GM21619 (cell line): ENCODE measurements around the gene SLC17A4.
"Not testable (repeated sequence)": the region's sequence is repeated elsewhere in the genome, so short reads cannot be mapped to it uniquely, and the experiment has no call there.

Source experiments
- ATAC-seq: cut with Tn5 transposase; IDR thresholded peaks from one replicate; pipeline ENCODE4 v1.9.1; 2021; ENCODE audit not compliant: unreplicated experiment

The SLC17A4 gene

GRCh38 chr6:25754535-25754934 is at the start of gene SLC17A4:
TSS of gene SLC17A4 (plus strand) at chr6:25754742. CDS start at chr6:25761963, 7,221 bp downstream.
- no peak for ATAC-seq

- no peak for ATAC-seq
These were observed 48.1 kb upstream of the SLC17A4 start for GRCh38 chr6:25706314-25707014.

- ATAC-seq: no peak
These were observed 44.8 kb upstream of the SLC17A4 start for GRCh38 chr6:25709761-25710160.

- ATAC-seq: no peak
These were observed 44.3 kb upstream of the SLC17A4 start for GRCh38 chr6:25710287-25710686.

GRCh38 chr6:25713824-25714223 is 40.7 kb upstream of the SLC17A4 start:
- no peak for ATAC-seq

GRCh38 chr6:25714765-25715164 is 39.8 kb upstream of the SLC17A4 start:
- ATAC-seq: no peak

GRCh38 chr6:25715794-25716193 is 38.7 kb upstream of the SLC17A4 start:
- ATAC-seq: no peak

- no peak for ATAC-seq
These were observed 36.4 kb upstream of the SLC17A4 start for GRCh38 chr6:25717866-25718740.

- ATAC-seq: no peak
These were observed 28.2 kb upstream of the SLC17A4 start for GRCh38 chr6:25726122-25726911.

GRCh38 chr6:25727028-25727427 is 27.5 kb upstream of the SLC17A4 start:
- no peak for ATAC-seq

GRCh38 chr6:25730907-25731306 is 23.6 kb upstream of the SLC17A4 start:
- ATAC-seq: no peak

- no peak for ATAC-seq
These were observed 22.8 kb upstream of the SLC17A4 start for GRCh38 chr6:25731721-25732120.

GRCh38 chr6:25732468-25733198 is 21.9 kb upstream of the SLC17A4 start:
- no peak for ATAC-seq

GRCh38 chr6:25735261-25735660 is 19.3 kb upstream of the SLC17A4 start:
- ATAC-seq: no peak

- no peak for ATAC-seq
These were observed 10.7 kb upstream of the SLC17A4 start for GRCh38 chr6:25743868-25744267.

- ATAC-seq: no peak
These were observed 8.7 kb upstream of the SLC17A4 start for GRCh38 chr6:25745836-25746235.

GRCh38 chr6:25746968-25747367 is 7.6 kb upstream of the SLC17A4 start:
- ATAC-seq: no peak

GRCh38 chr6:25747477-25747876 is 7.1 kb upstream of the SLC17A4 start:
- ATAC-seq: no peak

GRCh38 chr6:25748049-25748448 is 6.5 kb upstream of the SLC17A4 start:
- no peak for ATAC-seq

GRCh38 chr6:25748601-25749517 is 5.7 kb upstream of the SLC17A4 start:
- not testable (repeated sequence) for ATAC-seq
